DOHH2 (cell line): ENCODE measurements around the gene SOX1.

Source experiments
- H3F3A ChIP-seq: fragments of 200-600 bp; sonication (generic), shearing (Covaris generic); 2 replicates; pipeline ENCODE4 v1.6.0; 2016; ENCODE audit warnings: antibody characterized with exemption, mild to moderate bottlenecking; ENCODE audit not compliant: control insufficient read depth, insufficient read depth
- H3K27ac ChIP-seq: fragments of 200-600 bp; sonication (generic); 2 replicates; pipeline ENCODE4 v1.5.1; 2014; ENCODE audit warnings: low read depth, mild to moderate bottlenecking, low read length, moderate library complexity
- H3K27me3 ChIP-seq: fragments of 200-600 bp; sonication (generic); 2 replicates; pipeline ENCODE4 v1.6.1; 2014; ENCODE audit warnings: mild to moderate bottlenecking, low read length, mixed read lengths; ENCODE audit not compliant: control insufficient read depth
- H3K36me3 ChIP-seq: fragments of 200-600 bp; sonication (generic); 2 replicates; pipeline ENCODE4 v1.6.1; 2014; ENCODE audit warnings: mild to moderate bottlenecking, low read length, moderate library complexity, mixed read lengths; ENCODE audit not compliant: control insufficient read depth
- H3K4me1 ChIP-seq: fragments of 200-600 bp; sonication (generic); 2 replicates; pipeline ENCODE4 v1.6.1; 2014; ENCODE audit warnings: mild to moderate bottlenecking, low read length, mixed read lengths; ENCODE audit not compliant: control insufficient read depth
- H3K4me2 ChIP-seq: fragments of 200-600 bp; sonication (generic); 2 replicates; pipeline ENCODE4 v1.6.0; 2014; ENCODE audit warnings: mild to moderate bottlenecking, low read length, moderate library complexity
- H3K4me3 ChIP-seq: fragments of 200-600 bp; sonication (generic); 2 replicates; pipeline ENCODE4 v1.5.1; 2014; ENCODE audit warnings: mild to moderate bottlenecking, low read length, mixed read lengths
- H3K79me2 ChIP-seq: fragments of 200-600 bp; sonication (generic); 2 replicates; pipeline ENCODE4 v1.6.1; 2014; ENCODE audit warnings: mild to moderate bottlenecking, low read length, mixed read lengths; ENCODE audit not compliant: control insufficient read depth
- H3K9me2 ChIP-seq: fragments of 200-600 bp; sonication (generic); replicated peaks from 2 replicates; pipeline ENCODE4 v1.6.1; 2014; ENCODE audit warnings: mild to moderate bottlenecking, low read length, mixed read lengths; ENCODE audit not compliant: control insufficient read depth
- H3K9me3 ChIP-seq: fragments of 200-600 bp; sonication (generic); 2 replicates; pipeline ENCODE4 v1.6.1; 2014; ENCODE audit warnings: antibody characterized with exemption, low read length, mixed read lengths; ENCODE audit not compliant: control insufficient read depth, insufficient read depth
- H4K20me1 ChIP-seq: fragments of 200-600 bp; sonication (generic); 2 replicates; pipeline ENCODE4 v1.6.0; 2014; ENCODE audit warnings: low read depth, mild to moderate bottlenecking, antibody characterized with exemption, low read length, moderate library complexity; ENCODE audit not compliant: control insufficient read depth, insufficient read depth
- EZH2phosphoT487 ChIP-seq: fragments of 200-600 bp; sonication (generic); IDR thresholded peaks from 2 replicates; pipeline ENCODE4 v1.6.1; 2017; ENCODE audit warnings: borderline replicate concordance, mild to moderate bottlenecking, antibody characterized with exemption, low read length, moderate library complexity, mixed read lengths
- TF ChIP-seq, protein P1 (sequence below): fragments of 200-600 bp; sonication (generic); IDR thresholded peaks from one replicate; pipeline ENCODE4 v1.5.1; 2014; ENCODE audit warnings: antibody characterized with exemption, mild to moderate bottlenecking, low read depth, low read length; ENCODE audit not compliant: poor library complexity, severe bottlenecking

SOX1 gene

GRCh38 chr13:112056739-112057438 is 10.1 kb upstream of the SOX1 start:
- Histone ChIP-seq H4K20me1 (no peaks in the 10 kb centered on the region), H3K27me3 (no peaks in the 10 kb centered on the region), H3K4me3 (no peak overlapping the region), H3K79me2 (no peaks in the 10 kb centered on the region), H3K4me1 (no peaks in the 10 kb centered on the region), H3F3A (no peaks in the 10 kb centered on the region), H3K9me3 (no peaks in the 10 kb centered on the region; the same call in 1 of the 2 replicates), H3K27ac (no peak overlapping the region), H3K36me3 (no peaks in the 10 kb centered on the region), H3K9me2 (no peaks in the 10 kb centered on the region), H3K4me2 (no peak overlapping the region)
- TF ChIP-seq EZH2phosphoT487, result no peak
- TF ChIP-seq, protein P1, sequence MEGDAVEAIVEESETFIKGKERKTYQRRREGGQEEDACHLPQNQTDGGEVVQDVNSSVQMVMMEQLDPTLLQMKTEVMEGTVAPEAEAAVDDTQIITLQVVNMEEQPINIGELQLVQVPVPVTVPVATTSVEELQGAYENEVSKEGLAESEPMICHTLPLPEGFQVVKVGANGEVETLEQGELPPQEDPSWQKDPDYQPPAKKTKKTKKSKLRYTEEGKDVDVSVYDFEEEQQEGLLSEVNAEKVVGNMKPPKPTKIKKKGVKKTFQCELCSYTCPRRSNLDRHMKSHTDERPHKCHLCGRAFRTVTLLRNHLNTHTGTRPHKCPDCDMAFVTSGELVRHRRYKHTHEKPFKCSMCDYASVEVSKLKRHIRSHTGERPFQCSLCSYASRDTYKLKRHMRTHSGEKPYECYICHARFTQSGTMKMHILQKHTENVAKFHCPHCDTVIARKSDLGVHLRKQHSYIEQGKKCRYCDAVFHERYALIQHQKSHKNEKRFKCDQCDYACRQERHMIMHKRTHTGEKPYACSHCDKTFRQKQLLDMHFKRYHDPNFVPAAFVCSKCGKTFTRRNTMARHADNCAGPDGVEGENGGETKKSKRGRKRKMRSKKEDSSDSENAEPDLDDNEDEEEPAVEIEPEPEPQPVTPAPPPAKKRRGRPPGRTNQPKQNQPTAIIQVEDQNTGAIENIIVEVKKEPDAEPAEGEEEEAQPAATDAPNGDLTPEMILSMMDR, result no peak

GRCh38 chr13:112057439-112057735 is 9.6 kb upstream of the SOX1 start:
- Histone ChIP-seq H3K4me3 (no peak overlapping the region), H3K27ac (no peak overlapping the region), H3K9me3 (no peaks in the 10 kb centered on the region; the same call in 1 of the 2 replicates), H3K36me3 (no peaks in the 10 kb centered on the region), H4K20me1 (no peaks in the 10 kb centered on the region), H3K79me2 (no peaks in the 10 kb centered on the region), H3K4me2 (no peak overlapping the region), H3K9me2 (no peaks in the 10 kb centered on the region), H3K4me1 (no peaks in the 10 kb centered on the region), H3F3A (no peaks in the 10 kb centered on the region), H3K27me3 (no peaks in the 10 kb centered on the region)
- no peak for TF ChIP-seq EZH2phosphoT487

GRCh38 chr13:112057736-112058518 is 9.0 kb upstream of the SOX1 start:
- Histone ChIP-seq H3K79me2 (no peaks in the 10 kb centered on the region), H3K4me2 (no peak overlapping the region), H3K36me3 (no peaks in the 10 kb centered on the region), H3K4me1 (no peaks in the 10 kb centered on the region), H3F3A (no peaks in the 10 kb centered on the region), H3K9me3 (no peaks in the 10 kb centered on the region; the same call in 1 of the 2 replicates), H3K9me2 (no peaks in the 10 kb centered on the region), H4K20me1 (no peaks in the 10 kb centered on the region), H3K27ac (no peak overlapping the region), H3K27me3 (no peaks in the 10 kb centered on the region), H3K4me3 (no peak overlapping the region)
- TF ChIP-seq EZH2phosphoT487, result no peak
- TF ChIP-seq, protein P1, result no peak

DNA sequence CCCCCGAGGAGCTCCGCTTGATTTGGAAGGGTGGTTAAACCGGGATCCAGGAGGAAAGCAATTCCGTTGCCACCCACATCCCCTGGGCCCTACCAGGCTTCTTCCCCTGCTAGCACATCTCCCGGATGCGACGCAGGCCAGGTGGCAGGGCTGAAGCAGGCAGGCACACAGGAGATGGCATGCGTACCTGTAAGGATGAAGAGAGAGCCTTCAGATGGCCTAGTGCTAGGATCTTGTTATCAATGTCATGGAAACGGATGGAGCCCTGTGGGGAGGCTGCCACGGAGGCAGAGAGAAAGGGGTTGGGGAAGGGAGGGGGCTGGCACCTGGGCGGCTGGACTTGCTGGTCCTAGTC is 8.5 kb upstream of the SOX1 start:
- Histone ChIP-seq H3K9me3 (no peaks in the 10 kb centered on the region; the same call in 1 of the 2 replicates), H3K4me2 (no peak overlapping the region), H3K4me3 (no peak overlapping the region), H3K79me2 (no peaks in the 10 kb centered on the region), H3K27me3 (no peaks in the 10 kb centered on the region), H3K9me2 (no peaks in the 10 kb centered on the region), H3K4me1 (no peaks in the 10 kb centered on the region), H4K20me1 (no peaks in the 10 kb centered on the region), H3K27ac (no peak overlapping the region), H3K36me3 (no peaks in the 10 kb centered on the region), H3F3A (no peaks in the 10 kb centered on the region)
- TF ChIP-seq, protein P1, result no peak
- no peak for TF ChIP-seq EZH2phosphoT487
